Right lobe of liver (tissue), 6 donors: ENCODE results near the gene PHF20. TPM values are rescaled to one million over a fixed set of nuclear protein-coding genes. Genes with fewer than 3 reads are reported as not detected.

Experiments used
- ATAC-seq, 4 donors: fragments of 200-7000 bp; cut with Tn5 transposase; one replicate each; pipeline ENCODE4 v1.9.1; 2020; ENCODE audit warnings: mild to moderate bottlenecking in 4 of 4, moderate library complexity in 4 of 4
- DNase-seq, 3 donors: peaks; one replicate each; pipeline ENCODE4 v3.0.0-alpha.2; 2020
- H3K27ac ChIP-seq, 3 donors: fragments of 200-600 bp; one replicate each; pipeline ENCODE4 v1.8.0; 2022
- H3K27me3 ChIP-seq, 2 donors: fragments of 200-600 bp; one replicate each; pipeline ENCODE4 v1.8.0; 2022
- H3K36me3 ChIP-seq, 4 donors: fragments of 200-600 bp; sonication (generic) in 1 of 4; one replicate each; pipeline versions ENCODE4 v1.5.1 to v1.8.0; 2017 to 2022; ENCODE audit warnings: control low read depth in 1 of 4
- H3K4me1 ChIP-seq, 4 donors: fragments of 200-600 bp; sonication (generic) in 1 of 4; one replicate each; pipeline versions ENCODE4 v1.5.1 to v1.8.0; 2017 to 2022; ENCODE audit warnings: control low read depth in 1 of 4
- H3K4me3 ChIP-seq, 3 donors: fragments of 200-600 bp; one replicate each; pipeline ENCODE4 v1.8.0; 2022
- H3K9me3 ChIP-seq, 4 donors: fragments of 200-600 bp; sonication (generic) in 1 of 4; one replicate each; pipeline versions ENCODE4 v1.5.1 to v1.8.0; 2017 to 2022; ENCODE audit warnings: control low read depth in 1 of 4
- POLR2A ChIP-seq: fragments of 450-650 bp; IDR thresholded peaks from one replicate; pipeline ENCODE4 v1.6.1; 2017; ENCODE audit warnings: antibody characterized with exemption, mild to moderate bottlenecking
- WGBS: methylation state at CpG from one replicate; pipeline ENCODE4 v1.1.6; 2018; ENCODE audit warnings: low coverage, low lambda C conversion rate; ENCODE audit not compliant: insufficient coverage; ENCODE audit errors: missing lambda C conversion rate; 5-methylcytosine and 5-hydroxymethylcytosine counted together
- intact Hi-C, 2 donors: fragments of 100-400 bp; cut with DNase I; formaldehyde crosslinking; loops; one replicate each; pipeline versions ENCODE4 v1.11.2 to v1.14.1; 2022
- total RNA-seq, 6 experiments: library from RNA; depleted of rRNA in 2 of 6; stranded (reverse); fragments of >200 nt in 2 of 6; fragmentation: NEBNext Ultra II Directional in 3 of 6; extraction: Animal tissue kit (Norgen Biotek cat#: 25700) in 3 of 6; gene quantifications; one replicate each; pipeline versions ENCODE4 v1.1.0 to v1.2.4, GENCODE V29; 2016 to 2023
- TF ChIP-seq, protein P1 (sequence below), 4 donors: fragments of 200-600 bp in 3 of 4; fragments of 450-650 bp in 1 of 4; IDR thresholded peaks; one replicate each; pipeline versions ENCODE4 v1.5.1 to v1.8.0; 2016 to 2022; ENCODE audit warnings: antibody characterized with exemption in 4 of 4, mild to moderate bottlenecking in 2 of 4
- donor health status: DM: no; HTN: yes; CAD: no.
- donor health status: DM: no; HTN: no; CAD: no.
- donor health status: DM: no; HTN: no; CAD: no.
- donor health status: DM: no; HTN: yes; CAD: no.
- donor health status: DM: no; HTN: yes; CAD: no.

The PHF20 gene
- total RNA-seq, 6 experiments from 2014 or later, result 9.3 to 16.7 (median 14.5) TPM

- ATAC-seq, result no peak
- H3K36me3 ChIP-seq, result no peaks in the 10 kb centered on the region
- no peak for DNase-seq
- no peak for TF ChIP-seq POLR2A
- TF ChIP-seq, protein P1, sequence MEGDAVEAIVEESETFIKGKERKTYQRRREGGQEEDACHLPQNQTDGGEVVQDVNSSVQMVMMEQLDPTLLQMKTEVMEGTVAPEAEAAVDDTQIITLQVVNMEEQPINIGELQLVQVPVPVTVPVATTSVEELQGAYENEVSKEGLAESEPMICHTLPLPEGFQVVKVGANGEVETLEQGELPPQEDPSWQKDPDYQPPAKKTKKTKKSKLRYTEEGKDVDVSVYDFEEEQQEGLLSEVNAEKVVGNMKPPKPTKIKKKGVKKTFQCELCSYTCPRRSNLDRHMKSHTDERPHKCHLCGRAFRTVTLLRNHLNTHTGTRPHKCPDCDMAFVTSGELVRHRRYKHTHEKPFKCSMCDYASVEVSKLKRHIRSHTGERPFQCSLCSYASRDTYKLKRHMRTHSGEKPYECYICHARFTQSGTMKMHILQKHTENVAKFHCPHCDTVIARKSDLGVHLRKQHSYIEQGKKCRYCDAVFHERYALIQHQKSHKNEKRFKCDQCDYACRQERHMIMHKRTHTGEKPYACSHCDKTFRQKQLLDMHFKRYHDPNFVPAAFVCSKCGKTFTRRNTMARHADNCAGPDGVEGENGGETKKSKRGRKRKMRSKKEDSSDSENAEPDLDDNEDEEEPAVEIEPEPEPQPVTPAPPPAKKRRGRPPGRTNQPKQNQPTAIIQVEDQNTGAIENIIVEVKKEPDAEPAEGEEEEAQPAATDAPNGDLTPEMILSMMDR (IDR thresholded peaks at IDR 0.05), result no peak
- H3K9me3 ChIP-seq, result no peaks in the 10 kb centered on the region
- no peak overlapping the region for H3K27ac ChIP-seq
- H3K4me3 ChIP-seq, result no peak overlapping the region
- H3K4me1 ChIP-seq, result no peaks in the 10 kb centered on the region
- intact Hi-C loops, result loop anchor here (10.0 kb wide), 2 partner anchors 172 to 182 kb away; no protein-coding TSS in a partner anchor
- no peaks in the 10 kb centered on the region for H3K27me3 ChIP-seq
- 89% methylated on average over 3 of the region's 3 CpGs for WGBS
Measured at GRCh38 chr20:35886537-35886936, 114.7 kb downstream of the PHF20 start.

- ATAC-seq (no peak), DNase-seq (no peak)
- intact Hi-C loops, result loop anchor here (10.0 kb wide), 2 partner anchors 173 to 183 kb away; no protein-coding TSS in a partner anchor
- Histone ChIP-seq H3K27ac (no peak overlapping the region), H3K9me3 (no peaks in the 10 kb centered on the region), H3K4me1 (no peaks in the 10 kb centered on the region), H3K4me3 (no peak overlapping the region), H3K36me3 (no peaks in the 10 kb centered on the region), H3K27me3 (no peaks in the 10 kb centered on the region)
- no peak for TF ChIP-seq POLR2A
- TF ChIP-seq, protein P1 (IDR thresholded peaks at IDR 0.05), result no peak
- 91% methylated on average over 7 of the region's 8 CpGs for WGBS
Measured at GRCh38 chr20:35887393-35888064, 115.7 kb downstream of the PHF20 start.

- 100% methylated on average over 1 of the region's 1 CpG for WGBS
Measured at GRCh38 chr20:35888657-35889056, 116.8 kb downstream of the PHF20 start.

GRCh38 chr20:35891375-35891774 is 119.6 kb downstream of the PHF20 start:
- ATAC-seq (no peak), DNase-seq (no peak)
- 65% methylated on average over 2 of the region's 2 CpGs for WGBS
- H3K36me3 ChIP-seq, result no peaks in the 10 kb centered on the region
- no peak overlapping the region for H3K4me3 ChIP-seq
- no peaks in the 10 kb centered on the region for H3K27me3 ChIP-seq
- no peak overlapping the region for H3K27ac ChIP-seq
- no peaks in the 10 kb centered on the region for H3K9me3 ChIP-seq
- intact Hi-C loops, result no loop called here
- no peak for TF ChIP-seq POLR2A
- TF ChIP-seq, protein P1 (IDR thresholded peaks at IDR 0.05), result no peak
- no peaks in the 10 kb centered on the region for H3K4me1 ChIP-seq

More at GRCh38 chr20:35888657-35889056, 116.8 kb downstream of the PHF20 start:
- Histone ChIP-seq H3K36me3 (no peaks in the 10 kb centered on the region), H3K4me3 (no peak overlapping the region), H3K27ac (no peak overlapping the region), H3K9me3 (no peaks in the 10 kb centered on the region), H3K4me1 (no peaks in the 10 kb centered on the region), H3K27me3 (no peaks in the 10 kb centered on the region)
- intact Hi-C loops, result loop anchor here (10.0 kb wide), 2 partner anchors 174 to 184 kb away; no protein-coding TSS in a partner anchor
- no peak for ATAC-seq
- DNase-seq, result no peak
- TF ChIP-seq, protein P1 (IDR thresholded peaks at IDR 0.05), result no peak
- TF ChIP-seq POLR2A, result no peak
